Nephron progenitor cell (in vitro differentiated cells): ENCODE measurements around the gene RBM17.

Experiments used
- DNase-seq: peaks from one replicate; pipeline ENCODE4 v3.0.0; 2021
- H3K27ac Mint-ChIP-seq: 2 replicates; pipeline ENCODE4 v1.8.0; 2021; ENCODE audit warnings: mild to moderate bottlenecking, moderate library complexity, mixed read lengths
- H3K27me3 Mint-ChIP-seq: 2 replicates; pipeline ENCODE4 v1.8.0; 2021; ENCODE audit warnings: mild to moderate bottlenecking, low read depth, mixed read lengths; ENCODE audit not compliant: poor library complexity
- H3K36me3 Mint-ChIP-seq: 2 replicates; pipeline ENCODE4 v1.8.0; 2021; ENCODE audit warnings: low read depth, mixed read lengths
- H3K4me1 Mint-ChIP-seq: 2 replicates; pipeline ENCODE4 v1.8.0; 2021; ENCODE audit warnings: mixed read lengths
- H3K4me3 Mint-ChIP-seq: 2 replicates; pipeline ENCODE4 v1.8.0; 2021; ENCODE audit warnings: mild to moderate bottlenecking, moderate library complexity, mixed read lengths
- H3K9me3 Mint-ChIP-seq: 2 replicates; pipeline ENCODE4 v1.8.0; 2021; ENCODE audit warnings: mild to moderate bottlenecking, moderate library complexity, mixed read lengths
- CTCF ChIP-seq: fragments of 200-600 bp; sonication (generic); IDR thresholded peaks from 2 replicates; pipeline ENCODE4 v1.5.0; 2021; ENCODE audit warnings: antibody characterized with exemption

Gene RBM17

GRCh38 chr10:6049031-6049400 is 39.8 kb upstream of the RBM17 start:
- peaks cover 16% of the 10 kb centered on the region for H3K4me1 Mint-ChIP-seq
- H3K27me3 Mint-ChIP-seq, result peaks cover 56% of the 10 kb centered on the region
- no peak for DNase-seq
- H3K36me3 Mint-ChIP-seq, result no peaks in the 10 kb centered on the region
- no peak overlapping the region for H3K4me3 Mint-ChIP-seq
- H3K9me3 Mint-ChIP-seq, result no peaks in the 10 kb centered on the region
- no peak overlapping the region for H3K27ac Mint-ChIP-seq
- TF ChIP-seq CTCF, result no peak

GRCh38 chr10:6050801-6051445 is 37.9 kb upstream of the RBM17 start:
- Mint-ChIP-seq H3K9me3 (no peaks in the 10 kb centered on the region), H3K4me1 (peaks cover 24% of the 10 kb centered on the region), H3K27ac (no peak overlapping the region), H3K36me3 (no peaks in the 10 kb centered on the region), H3K4me3 (no peak overlapping the region), H3K27me3 (peaks cover 46% of the 10 kb centered on the region)
- no peak for DNase-seq
- no peak for TF ChIP-seq CTCF

GRCh38 chr10:6052247-6053221 is 36.3 kb upstream of the RBM17 start:
- peaks cover 49% of the 10 kb centered on the region for H3K27me3 Mint-ChIP-seq
- TF ChIP-seq CTCF, result no peak
- H3K27ac Mint-ChIP-seq, result no peak overlapping the region
- H3K9me3 Mint-ChIP-seq, result no peaks in the 10 kb centered on the region
- H3K4me1 Mint-ChIP-seq, result peaks cover 33% of the 10 kb centered on the region
- H3K36me3 Mint-ChIP-seq, result no peaks in the 10 kb centered on the region
- no peak overlapping the region for H3K4me3 Mint-ChIP-seq
- DNase-seq, result no peak

- peaks cover 56% of the 10 kb centered on the region for H3K27me3 Mint-ChIP-seq
- no peaks in the 10 kb centered on the region for H3K36me3 Mint-ChIP-seq
- TF ChIP-seq CTCF, result no peak
- H3K27ac Mint-ChIP-seq, result no peak overlapping the region
- H3K4me1 Mint-ChIP-seq, result peaks cover 35% of the 10 kb centered on the region
- no peaks in the 10 kb centered on the region for H3K9me3 Mint-ChIP-seq
- H3K4me3 Mint-ChIP-seq, result no peak overlapping the region
- no peak for DNase-seq
Observed at GRCh38 chr10:6053303-6053702, 35.5 kb upstream of the RBM17 start.

- Mint-ChIP-seq H3K4me3 (no peak overlapping the region), H3K36me3 (no peaks in the 10 kb centered on the region), H3K4me1 (peaks cover 35% of the 10 kb centered on the region), H3K9me3 (no peaks in the 10 kb centered on the region), H3K27ac (no peak overlapping the region), H3K27me3 (peaks cover 57% of the 10 kb centered on the region)
- TF ChIP-seq CTCF, result no peak
- peak; percentile 18 for DNase-seq
Observed at GRCh38 chr10:6053816-6054631, 34.8 kb upstream of the RBM17 start.
